HepG2 (cell line): ENCODE measurements around the gene IQCH. TPM values are rescaled to one million over a fixed set of nuclear protein-coding genes. Genes with fewer than 3 reads are reported as not detected.

Experiments
- ATAC-seq: fragments of 200-7000 bp; cut with Tn5 transposase; 3 replicates; pipeline ENCODE4 v1.9.1; 2020; ENCODE audit warnings: mild to moderate bottlenecking, moderate library complexity
- BruUV-seq: library from RNA; stranded (reverse); fragments of 400-500 nt; replicated peaks from 2 replicates; lab custom pipeline; 2021; lab: Mats Ljungman, UMichigan
- CTCF ChIA-PET: fragments of 300-600 bp; formaldehyde crosslinking; extraction: SDS; loops from one replicate; lab custom pipeline; 2021; ENCODE audit warnings: low total read pairs, inconsistent platforms, low intra/inter-chr PET ratio; lab: Yijun Ruan, JAX
- POLR2A ChIA-PET: fragments of 350-600 bp; sonication (Branson Sonifier 250); formaldehyde crosslinking; loops from one replicate; lab custom pipeline; 2020; ENCODE audit warnings: antibody characterized with exemption, inconsistent platforms; lab: Yijun Ruan, JAX
- DNase-seq: peaks from one replicate; pipeline ENCODE4 v3.0.0-alpha.2; 2015; ENCODE audit warnings: low spot score
- FAIRE-seq: peaks from 3 replicates; lab custom pipeline; 2011; peaks lifted over from hg19 to GRCh38; lab: Jason Lieb, UNC
- H2AFZ ChIP-seq: one replicate; pipeline ENCODE4 v1.6.1; 2011; ENCODE audit warnings: low read length, inconsistent platforms
- H3K27ac ChIP-seq: fragments of 300-600 bp; 3 replicates; pipeline ENCODE4 v1.8.0; 2011; ENCODE audit warnings: mixed run types, mild to moderate bottlenecking, mixed read lengths, low read length, inconsistent platforms; ENCODE audit not compliant: insufficient read depth; ENCODE audit errors: extremely low read length
- H3K27me3 ChIP-seq, 2 experiments: fragments of 200-600 bp in 1 of 2; 2 replicates in 1 of 2; 3 replicates in 1 of 2; pipeline versions ENCODE4 v1.6.0 to v1.8.0; 2011; ENCODE audit warnings: low read length in 2 of 2, mild to moderate bottlenecking in 2 of 2, moderate library complexity in 2 of 2, inconsistent platforms in 1 of 2; ENCODE audit not compliant: insufficient read depth in 2 of 2, control insufficient read depth in 1 of 2
- H3K36me3 ChIP-seq, 2 experiments: fragments of 200-600 bp in 1 of 2; replicated peaks in 1 of 2; 2 replicates in 1 of 2; 3 replicates in 1 of 2; pipeline versions ENCODE4 v1.5.1 to v1.8.0; 2011; ENCODE audit warnings: low read length in 2 of 2, inconsistent platforms in 1 of 2; ENCODE audit not compliant: insufficient read depth in 2 of 2, control insufficient read depth in 1 of 2
- H3K4me1 ChIP-seq: 2 replicates; pipeline ENCODE4 v1.5.1; 2012; ENCODE audit warnings: low read length, inconsistent platforms; ENCODE audit not compliant: insufficient read depth
- H3K4me2 ChIP-seq: 2 replicates; pipeline ENCODE4 v1.6.0; 2011; ENCODE audit warnings: low read depth, low read length, inconsistent platforms
- H3K4me3 ChIP-seq, 3 experiments: fragments of 200-600 bp in 1 of 3; sonication (generic), shearing (Covaris generic) in 1 of 3; replicated peaks in 1 of 3; 2 replicates each; pipeline ENCODE4 v1.5.1; 2011 to 2016; ENCODE audit warnings: low read length in 3 of 3, inconsistent platforms in 2 of 3, low read depth in 2 of 3, mild to moderate bottlenecking in 2 of 3, control low read depth in 1 of 3, mixed read lengths in 1 of 3; ENCODE audit not compliant: insufficient read depth in 1 of 3
- H3K79me2 ChIP-seq: one replicate; pipeline ENCODE4 v1.6.1; 2011; ENCODE audit warnings: low read length, inconsistent platforms; ENCODE audit not compliant: insufficient read depth
- H3K9ac ChIP-seq: 2 replicates; pipeline ENCODE4 v1.6.0; 2011; ENCODE audit warnings: mild to moderate bottlenecking, low read depth, low read length, inconsistent platforms; ENCODE audit not compliant: insufficient read depth
- H3K9me3 ChIP-seq: 2 replicates; pipeline ENCODE4 v1.5.1; 2012; ENCODE audit warnings: mild to moderate bottlenecking, low read length
- H4K20me1 ChIP-seq: 2 replicates; pipeline ENCODE4 v1.6.0; 2011; ENCODE audit warnings: inconsistent platforms, mild to moderate bottlenecking, low read length, moderate library complexity; ENCODE audit not compliant: insufficient read depth
- HNRNPH1 ChIP-seq: fragments of 200-400 bp; formaldehyde crosslinking; optimal IDR thresholded peaks from 2 replicates; pipeline ENCODE3; 2017; ENCODE audit warnings: mild to moderate bottlenecking, low read depth, low read length
- HNRNPK ChIP-seq: fragments of 200-400 bp; formaldehyde crosslinking; IDR thresholded peaks from 2 replicates; pipeline ENCODE4 v1.6.1; 2018; ENCODE audit warnings: low read length, low read depth, moderate library complexity, mild to moderate bottlenecking; ENCODE audit not compliant: poor library complexity, severe bottlenecking
- KAT7 ChIP-seq: IDR thresholded peaks from 2 replicates; pipeline ENCODE4 v1.6.1; 2018; ENCODE audit warnings: borderline replicate concordance, missing compliant biosample characterization
- NCOA1 ChIP-seq: sonication (generic); formaldehyde crosslinking; IDR thresholded peaks from 2 replicates; pipeline ENCODE4 v1.9.0; 2021; ENCODE audit warnings: missing genetic modification reagents
- U2AF2 ChIP-seq: fragments of 200-400 bp; formaldehyde crosslinking; IDR thresholded peaks from 2 replicates; pipeline ENCODE4 v1.6.1; 2017; ENCODE audit warnings: low read depth, mild to moderate bottlenecking, low read length
- ZNF724P ChIP-seq: sonication (generic); formaldehyde crosslinking; IDR thresholded peaks from 2 replicates; pipeline ENCODE4 v1.8.0; 2022; ENCODE audit warnings: missing genetic modification reagents, borderline replicate concordance
- ZNF782 ChIP-seq: sonication (generic); formaldehyde crosslinking; IDR thresholded peaks from 2 replicates; pipeline ENCODE4 v1.4.0; 2020; ENCODE audit warnings: missing genetic modification reagents, mild to moderate bottlenecking, borderline replicate concordance
- ZNF841 ChIP-seq: sonication (generic); formaldehyde crosslinking; IDR thresholded peaks from 2 replicates; pipeline ENCODE4 v1.8.1; 2023; ENCODE audit warnings: missing genetic modification reagents, borderline replicate concordance
- WGBS: methylation state at CpG from one replicate; pipeline ENCODE4 v1.1.6; 2017; ENCODE audit warnings: low lambda C conversion rate; 5-methylcytosine and 5-hydroxymethylcytosine counted together
- in situ Hi-C: cut with HindIII; loops from 2 replicates; pipeline ENCODE4 v1.10.0; 2017; ENCODE audit warnings: low pct_unique_long_range_greater_than_20kb; ENCODE audit not compliant: extremely low pct_ligation_motif_present
- intact Hi-C: fragments of 100-400 bp; cut with micrococcal nuclease; formaldehyde crosslinking; loops from one replicate; pipeline ENCODE4 v1.10.0; 2022; ENCODE audit not compliant: unreplicated experiment
- polyA plus RNA-seq, 8 experiments: library from polyadenylated mRNA; depleted of rRNA in 3 of 8; stranded (reverse) in 7 of 8; unstranded in 1 of 8; fragments of >200 nt; fragmentation: Illumina TruSeq in 4 of 8; extraction: Trizol in 4 of 8; gene quantifications; 2 replicates each; pipeline versions ENCODE4 v1.2.1 to v1.2.3, GENCODE V29; 2011 to 2016; ENCODE audit warnings: low read depth in 4 of 8, missing spikeins in 1 of 8, mixed read lengths in 1 of 8; ENCODE audit not compliant: insufficient read depth in 1 of 8
- total RNA-seq, 5 experiments: library from RNA; depleted of rRNA; stranded (reverse); fragments of >200 nt; fragmentation: Illumina TruSeq; extraction: Trizol; gene quantifications; 2 replicates each; pipeline ENCODE4 v1.2.3, GENCODE V29; 2016; ENCODE audit warnings: low read depth in 1 of 5
- TF ChIP-seq, protein P1 (sequence below): sonication (generic); formaldehyde crosslinking; IDR thresholded peaks from 2 replicates; pipeline ENCODE4 v1.4.0; 2020; ENCODE audit warnings: low read depth, mild to moderate bottlenecking, missing genetic modification reagents
- TF ChIP-seq, protein P2 (sequence below): sonication (generic); formaldehyde crosslinking; IDR thresholded peaks from 2 replicates; pipeline ENCODE4 v1.9.0; 2021; ENCODE audit warnings: missing genetic modification reagents, borderline replicate concordance

The IQCH gene
- total and polyA plus RNA-seq, 2 of the 13 experiments (the other 11 are each of a cell fraction or from before 2014, with no cell fraction given), result 0.16 to 0.55 TPM

DNA sequence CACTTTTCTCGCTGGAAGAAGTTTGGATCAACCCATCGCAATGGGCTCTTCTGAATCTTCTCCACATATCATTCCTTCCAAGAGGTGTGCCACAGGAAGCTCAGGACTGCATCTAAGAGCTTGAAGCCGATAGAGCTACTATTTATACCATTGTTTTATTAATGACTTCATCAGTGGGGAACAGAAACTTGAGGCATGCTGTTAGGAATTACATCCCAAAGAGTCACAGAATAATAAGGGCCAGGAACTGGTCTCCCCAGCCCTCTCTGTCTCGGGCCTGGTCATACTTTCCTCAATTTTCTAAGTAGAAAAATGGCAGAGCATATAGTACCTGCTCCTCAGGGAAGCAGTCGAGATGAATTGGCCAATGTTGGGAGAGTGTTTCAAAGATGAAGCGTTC, 249.5 kb downstream of the IQCH start:
- no peak for ATAC-seq
- WGBS, result 95% methylated on average over 6 of the region's 6 CpGs
- intact Hi-C loops, result no loop called here
- Histone ChIP-seq H4K20me1 (no peaks in the 10 kb centered on the region), H3K27ac (no peak overlapping the region), H3K27me3 (no peaks in the 10 kb centered on the region), H3K9me3 (no peaks in the 10 kb centered on the region), H3K79me2 (no peaks in the 10 kb centered on the region), H3K36me3 (no peaks in the 10 kb centered on the region), H3K9ac (no peak overlapping the region), H3K4me1 (0 out of 2 replicates have a peak, but pooled peaks cover 5% of the 10 kb centered on the region), H2AFZ (no peak overlapping the region)
- BruUV-seq, result no TSS peak
- no peak for DNase-seq
- ChIA-PET POLR2A (no interaction called here), CTCF (no interaction called here)
- in situ Hi-C loops, result no loop called here
- TF ChIP-seq ZNF841 (CRISPR knock-in tag), result no peak
- TF ChIP-seq HNRNPK, result no peak
- TF ChIP-seq, protein P1, sequence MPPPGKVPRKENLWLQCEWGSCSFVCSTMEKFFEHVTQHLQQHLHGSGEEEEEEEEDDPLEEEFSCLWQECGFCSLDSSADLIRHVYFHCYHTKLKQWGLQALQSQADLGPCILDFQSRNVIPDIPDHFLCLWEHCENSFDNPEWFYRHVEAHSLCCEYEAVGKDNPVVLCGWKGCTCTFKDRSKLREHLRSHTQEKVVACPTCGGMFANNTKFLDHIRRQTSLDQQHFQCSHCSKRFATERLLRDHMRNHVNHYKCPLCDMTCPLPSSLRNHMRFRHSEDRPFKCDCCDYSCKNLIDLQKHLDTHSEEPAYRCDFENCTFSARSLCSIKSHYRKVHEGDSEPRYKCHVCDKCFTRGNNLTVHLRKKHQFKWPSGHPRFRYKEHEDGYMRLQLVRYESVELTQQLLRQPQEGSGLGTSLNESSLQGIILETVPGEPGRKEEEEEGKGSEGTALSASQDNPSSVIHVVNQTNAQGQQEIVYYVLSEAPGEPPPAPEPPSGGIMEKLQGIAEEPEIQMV (CRISPR knock-in tag), result no peak
- TF ChIP-seq ZNF724P (CRISPR knock-in tag), result no peak
- no peak for TF ChIP-seq HNRNPH1
- TF ChIP-seq U2AF2, result no peak
- no peak for TF ChIP-seq KAT7 (CRISPR knock-in tag)
- TF ChIP-seq, protein P2, sequence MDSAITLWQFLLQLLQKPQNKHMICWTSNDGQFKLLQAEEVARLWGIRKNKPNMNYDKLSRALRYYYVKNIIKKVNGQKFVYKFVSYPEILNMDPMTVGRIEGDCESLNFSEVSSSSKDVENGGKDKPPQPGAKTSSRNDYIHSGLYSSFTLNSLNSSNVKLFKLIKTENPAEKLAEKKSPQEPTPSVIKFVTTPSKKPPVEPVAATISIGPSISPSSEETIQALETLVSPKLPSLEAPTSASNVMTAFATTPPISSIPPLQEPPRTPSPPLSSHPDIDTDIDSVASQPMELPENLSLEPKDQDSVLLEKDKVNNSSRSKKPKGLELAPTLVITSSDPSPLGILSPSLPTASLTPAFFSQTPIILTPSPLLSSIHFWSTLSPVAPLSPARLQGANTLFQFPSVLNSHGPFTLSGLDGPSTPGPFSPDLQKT, result no peak
- no peak for TF ChIP-seq NCOA1
- TF ChIP-seq ZNF782 (CRISPR knock-in tag), result no peak
- TF ChIP-seq, all 625 proteins: peak for 0
- FAIRE-seq, result no peak
- Histone ChIP-seq H3K4me2 (no peak overlapping the region), H3K4me3 (no peak overlapping the region)
